Activated CD4-positive, alpha-beta T cell treated with anti-CD3 and anti-CD28 coated beads for 36 hours (primary cell): Measurements from ENCODE around the gene DAB2IP. TPM values are rescaled to one million over a fixed set of nuclear protein-coding genes. Genes with fewer than 3 reads are reported as not detected.

Experiments
- ATAC-seq: fragments of 200-7000 bp; cut with Tn5 transposase; one replicate; pipeline ENCODE4 v1.10.0; 2021; ENCODE audit warnings: mild to moderate bottlenecking, moderate library complexity
- CTCF ChIA-PET: fragments of 350-600 bp; sonication (Branson Sonifier 250); formaldehyde crosslinking; loops from one replicate; lab custom pipeline; 2021; ENCODE audit warnings: antibody characterized with exemption; lab: Charles Lee
- POLR2A ChIA-PET: fragments of 350-600 bp; sonication (Branson Sonifier 250); formaldehyde crosslinking; loops from one replicate; lab custom pipeline; 2021; ENCODE audit warnings: antibody characterized with exemption, inconsistent platforms; lab: Charles Lee
- DNase-seq: peaks from one replicate; pipeline ENCODE4 v3.0.0-alpha.2; 2020
- H3K27ac Mint-ChIP-seq: one replicate; pipeline ENCODE4 v1.8.0; 2021; ENCODE audit warnings: mixed read lengths
- H3K27me3 Mint-ChIP-seq: one replicate; pipeline ENCODE4 v1.8.0; 2021; ENCODE audit warnings: mixed read lengths
- H3K36me3 Mint-ChIP-seq: one replicate; pipeline ENCODE4 v1.8.0; 2021; ENCODE audit warnings: low read depth, mixed read lengths
- H3K4me1 Mint-ChIP-seq: one replicate; pipeline ENCODE4 v1.8.0; 2021; ENCODE audit warnings: mixed read lengths
- H3K4me3 Mint-ChIP-seq: one replicate; pipeline ENCODE4 v1.8.0; 2021; ENCODE audit warnings: mild to moderate bottlenecking, moderate library complexity, mixed read lengths
- H3K9me3 Mint-ChIP-seq: one replicate; pipeline ENCODE4 v1.8.0; 2021; ENCODE audit warnings: low read depth, mixed read lengths
- intact Hi-C, 2 experiments: fragments of 100-400 bp; cut with DNase I in 1 of 2; cut with micrococcal nuclease in 1 of 2; formaldehyde crosslinking; loops; one replicate each; pipeline versions ENCODE4 v1.14.2 to v1.15.1; 2022 to 2024; cut with DNase I, micrococcal nuclease
- total RNA-seq, 2 experiments: library from RNA; stranded (reverse); gene quantifications; one replicate each; pipeline ENCODE4 v1.2.3, GENCODE V29; 2021

DAB2IP gene
- total RNA-seq, 2 experiments from 2014 or later: 0.02 to 0.28 TPM

DNA sequence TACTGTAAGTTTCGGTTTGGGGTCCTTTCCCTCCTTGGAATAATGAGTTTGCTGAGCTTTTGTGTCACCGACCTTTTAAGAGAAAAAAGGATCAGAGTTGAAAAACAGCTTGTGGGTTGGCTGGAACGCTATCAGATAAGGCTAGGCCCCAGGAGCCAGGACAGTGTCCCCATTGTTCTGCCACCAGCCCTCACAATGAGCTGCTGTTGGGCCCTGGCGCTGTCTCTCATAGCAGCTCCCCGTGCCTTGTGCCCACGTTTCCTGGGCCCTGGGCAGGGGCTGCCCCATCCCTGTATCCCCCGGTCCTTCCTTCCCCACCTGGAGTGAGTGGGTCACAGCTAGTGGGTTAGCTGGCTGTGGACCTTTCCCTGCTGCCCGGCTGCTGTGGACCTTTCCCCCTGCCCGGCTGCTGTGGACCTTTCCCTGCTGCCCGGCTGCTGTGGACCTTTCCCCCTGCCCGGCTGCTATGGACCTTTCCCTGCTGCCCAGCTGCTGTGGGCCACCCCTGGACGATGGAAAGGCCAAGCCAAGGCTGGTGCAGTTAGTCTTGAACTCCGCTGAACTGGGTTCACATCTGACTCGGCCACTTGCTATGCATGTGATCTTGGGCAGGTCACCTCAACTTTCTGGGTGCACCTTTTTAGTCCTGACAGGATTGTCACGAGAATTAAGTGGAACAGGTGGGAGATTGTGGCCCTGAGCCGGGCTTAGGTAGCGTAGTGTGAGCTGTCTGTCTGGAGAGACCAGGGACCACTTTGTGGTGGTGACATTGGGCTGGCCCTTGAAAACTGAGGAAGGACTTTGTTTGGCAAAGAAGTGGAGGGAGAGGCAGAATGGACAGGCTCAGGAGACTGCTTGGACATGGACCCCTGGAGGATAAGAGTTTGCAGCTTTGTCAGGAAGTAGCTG, 99.5 kb downstream of the DAB2IP start:
- Mint-ChIP-seq H3K4me1 (peaks cover 11% of the 10 kb centered on the region), H3K9me3 (no peaks in the 10 kb centered on the region), H3K36me3 (no peaks in the 10 kb centered on the region), H3K4me3 (no peak overlapping the region), H3K27me3 (no peaks in the 10 kb centered on the region), H3K27ac (no peak overlapping the region)
- no peak for ATAC-seq
- ChIA-PET CTCF (interaction anchor here (0.9 kb wide), 1 partner anchor 64 kb away, joined by 3 read pairs; no protein-coding TSS in a partner anchor), POLR2A (interaction anchor here (0.6 kb wide), 1 partner anchor 50 kb away, joined by 3 read pairs; no protein-coding TSS in a partner anchor)
- DNase-seq: no peak
- intact Hi-C loops: no loop called here

DNA sequence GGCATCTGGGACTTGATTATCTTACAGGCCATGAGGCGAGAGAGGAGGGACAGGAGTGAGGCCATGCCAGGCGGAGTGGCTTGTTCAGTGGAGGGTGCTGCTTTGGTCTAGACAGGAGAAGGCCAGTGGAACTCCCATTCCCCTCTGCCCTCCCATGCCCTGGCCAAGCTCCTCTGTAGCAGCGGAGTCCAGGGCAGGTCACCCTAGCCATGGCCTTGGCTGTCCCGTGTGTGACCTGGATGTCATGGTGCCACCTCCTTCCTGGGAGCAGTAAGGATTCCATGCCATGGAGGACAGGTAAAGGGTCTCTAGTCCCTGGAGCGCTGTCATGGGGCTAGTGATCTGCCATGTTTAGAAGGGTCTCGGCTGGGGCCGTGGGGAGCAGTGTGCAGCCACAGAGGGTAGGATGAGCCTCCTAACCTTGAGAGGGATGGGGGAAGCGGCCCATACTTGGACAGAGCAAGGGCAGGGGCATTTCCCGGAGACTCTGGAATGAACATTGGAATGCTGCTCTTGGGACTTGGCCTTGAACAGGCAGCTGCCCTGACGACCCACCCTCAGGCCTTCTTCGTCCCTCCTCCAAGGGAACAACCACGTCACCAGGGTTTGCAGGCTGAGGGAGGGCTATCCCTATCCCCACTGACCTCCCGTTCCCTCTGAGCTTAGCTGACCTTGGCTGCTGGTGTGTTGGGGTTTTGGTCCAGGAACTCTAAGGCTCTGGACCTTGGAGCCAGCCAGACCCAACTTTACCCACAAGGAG, 100.4 kb downstream of the DAB2IP start:
- DNase-seq: no peak
- ATAC-seq: no peak
- ChIA-PET CTCF (no interaction called here), POLR2A (no interaction called here)
- Mint-ChIP-seq H3K4me1 (peaks cover 11% of the 10 kb centered on the region), H3K36me3 (no peaks in the 10 kb centered on the region), H3K27ac (no peak overlapping the region), H3K27me3 (no peaks in the 10 kb centered on the region), H3K4me3 (no peak overlapping the region), H3K9me3 (no peaks in the 10 kb centered on the region)
- intact Hi-C loops: no loop called here

DNA sequence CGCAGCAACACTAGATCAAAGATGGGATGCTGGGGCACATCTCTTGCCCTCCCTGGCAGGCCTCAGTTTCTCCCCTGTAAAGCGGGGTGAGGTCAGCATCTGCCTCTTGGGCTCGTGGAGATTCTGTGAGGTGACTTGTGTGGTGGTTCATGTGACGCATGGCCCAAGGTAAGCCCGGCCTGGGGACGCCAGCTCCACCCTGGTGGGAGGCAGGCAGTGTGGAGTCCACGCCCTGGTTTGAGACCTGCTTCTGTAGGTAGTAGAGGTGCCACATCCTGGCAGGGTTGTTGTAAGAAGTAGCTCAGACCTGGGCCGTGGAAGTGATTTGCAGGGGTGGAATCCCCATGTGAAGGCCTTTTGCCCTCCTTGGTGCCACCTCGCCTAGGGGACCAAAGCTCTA, 101.5 kb downstream of the DAB2IP start:
- H3K4me1 Mint-ChIP-seq: peaks cover 7% of the 10 kb centered on the region
- H3K27ac Mint-ChIP-seq: no peak overlapping the region
- DNase-seq (no peak), ATAC-seq (no peak)
- H3K4me3 Mint-ChIP-seq: no peak overlapping the region
- H3K27me3 Mint-ChIP-seq: no peaks in the 10 kb centered on the region
- no peaks in the 10 kb centered on the region for H3K9me3 Mint-ChIP-seq
- CTCF ChIA-PET: interaction anchor here (0.6 kb wide), 1 partner anchor 18 kb away, joined by 3 read pairs; no protein-coding TSS in a partner anchor
- POLR2A ChIA-PET: no interaction called here
- H3K36me3 Mint-ChIP-seq: no peaks in the 10 kb centered on the region
- intact Hi-C loops: no loop called here

DNA sequence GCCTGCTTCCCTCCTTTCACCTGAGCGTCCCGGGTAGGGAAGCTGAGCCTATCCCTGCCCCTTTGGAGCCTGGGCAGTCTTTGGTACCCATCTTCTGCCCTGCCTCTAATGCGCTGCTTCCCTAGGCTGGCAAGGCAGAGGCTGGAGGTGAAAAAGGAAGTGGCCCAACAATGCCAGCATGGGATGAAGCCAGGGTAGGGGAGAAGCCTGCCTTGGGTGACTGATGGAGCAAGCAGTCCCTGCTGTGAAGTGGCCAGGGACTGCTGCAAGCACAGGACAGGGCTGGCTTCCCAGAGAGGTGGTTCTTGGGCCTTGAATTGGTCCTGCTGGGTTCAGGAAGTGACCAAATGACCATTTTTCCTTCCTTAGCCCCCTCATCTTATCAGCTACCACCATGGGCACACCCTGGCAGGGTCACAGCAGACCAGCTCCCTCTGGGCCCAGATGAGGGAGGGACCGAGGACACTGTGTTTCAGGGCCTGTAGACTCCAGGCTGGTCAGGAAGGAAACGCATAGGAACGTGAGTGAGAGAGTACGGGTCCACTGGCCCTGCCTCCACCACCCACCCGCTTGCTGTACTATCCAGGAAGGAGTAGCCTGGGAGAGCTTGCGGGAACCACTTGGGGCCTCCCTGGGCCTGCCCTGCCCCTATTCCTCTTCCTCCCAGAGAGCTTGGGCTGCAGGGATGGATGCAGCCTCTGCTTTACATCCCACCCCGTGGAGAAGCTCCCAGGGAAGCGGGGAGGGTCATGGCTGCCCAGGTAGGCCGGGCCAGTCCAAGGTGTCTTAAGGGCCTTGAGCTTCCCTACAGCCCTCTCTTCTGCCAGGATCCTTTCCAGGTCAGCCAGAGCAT, 102.6 kb downstream of the DAB2IP start:
- Mint-ChIP-seq H3K9me3 (no peaks in the 10 kb centered on the region), H3K27ac (no peak overlapping the region), H3K27me3 (no peaks in the 10 kb centered on the region), H3K36me3 (no peaks in the 10 kb centered on the region), H3K4me3 (no peak overlapping the region), H3K4me1 (no peaks in the 10 kb centered on the region)
- CTCF ChIA-PET: interaction anchor here (0.6 kb wide), 1 partner anchor 1781 kb away, joined by 3 read pairs; no protein-coding TSS in a partner anchor
- POLR2A ChIA-PET: no interaction called here
- DNase-seq (no peak), ATAC-seq (no peak)
- intact Hi-C loops: no loop called here

DNA sequence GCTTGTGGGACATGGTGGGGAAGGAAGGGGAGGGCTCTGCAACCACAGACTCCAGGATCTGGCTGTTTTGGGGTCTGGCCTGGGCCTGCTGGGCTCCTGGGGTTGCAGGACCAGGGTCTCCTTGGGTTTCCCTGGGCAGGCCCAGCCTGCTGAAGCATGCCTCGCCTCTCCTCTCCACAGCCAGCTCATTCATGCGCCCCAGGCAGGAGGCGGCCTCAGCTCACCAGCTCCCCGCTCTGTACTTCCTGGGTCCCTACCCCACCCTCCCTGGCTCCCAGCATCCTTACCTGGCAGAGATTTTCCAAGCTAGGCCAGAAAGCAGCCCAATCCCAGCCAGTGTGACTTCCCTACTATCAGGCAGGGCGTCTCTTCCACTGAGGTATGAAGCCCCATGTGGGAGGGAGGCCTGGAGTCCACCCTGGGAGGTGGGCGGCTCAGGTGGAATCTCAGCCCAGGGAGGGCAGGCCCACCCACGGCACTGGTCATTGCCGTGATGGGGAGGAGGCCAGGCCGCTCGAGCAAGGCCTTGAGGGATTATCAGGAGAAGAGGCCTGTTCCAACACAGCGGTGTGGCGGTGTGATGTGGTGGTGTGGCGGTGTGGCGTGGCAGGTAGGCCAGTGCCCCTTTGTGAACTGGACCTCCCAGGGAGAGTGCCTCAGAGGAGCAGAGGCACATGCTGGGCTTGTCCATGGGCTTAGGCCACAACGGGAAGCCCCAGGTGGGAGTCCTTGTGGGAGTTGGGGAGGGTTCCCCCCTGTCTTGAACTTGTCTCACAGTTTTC, 103.4 kb downstream of the DAB2IP start:
- intact Hi-C loops: no loop called here
- Mint-ChIP-seq H3K9me3 (no peaks in the 10 kb centered on the region), H3K27me3 (no peaks in the 10 kb centered on the region), H3K27ac (no peak overlapping the region), H3K4me3 (no peak overlapping the region), H3K4me1 (no peaks in the 10 kb centered on the region), H3K36me3 (no peaks in the 10 kb centered on the region)
- ChIA-PET CTCF (interaction anchor here (0.6 kb wide), 1 partner anchor 1782 kb away, joined by 3 read pairs; no protein-coding TSS in a partner anchor), POLR2A (no interaction called here)
- DNase-seq (no peak), ATAC-seq (no peak)

DNA sequence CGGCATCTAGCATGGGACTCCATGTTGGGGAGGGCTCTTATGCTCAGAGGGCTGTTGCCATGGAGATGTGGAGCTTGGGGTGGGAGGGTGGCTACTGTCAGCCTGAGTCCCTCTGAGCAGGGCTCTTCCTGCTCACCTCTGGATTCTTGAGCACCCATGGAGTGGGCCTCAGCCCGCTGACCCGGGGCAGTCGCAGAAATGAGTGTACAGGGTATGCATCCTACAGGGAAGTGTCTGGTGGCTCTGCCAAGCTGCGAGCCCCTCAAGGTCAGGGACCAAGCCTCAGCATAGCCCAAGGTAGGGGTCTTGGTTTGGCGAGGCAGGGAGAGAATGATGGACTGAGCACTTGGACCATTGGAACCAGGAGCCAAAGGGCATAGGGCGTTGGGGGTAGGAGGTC, 104.1 kb downstream of the DAB2IP start:
- Mint-ChIP-seq H3K4me3 (no peak overlapping the region), H3K27ac (no peak overlapping the region), H3K27me3 (no peaks in the 10 kb centered on the region), H3K4me1 (no peaks in the 10 kb centered on the region), H3K9me3 (no peaks in the 10 kb centered on the region), H3K36me3 (no peaks in the 10 kb centered on the region)
- DNase-seq: no peak
- ATAC-seq: no peak
- intact Hi-C loops: no loop called here
- ChIA-PET POLR2A (no interaction called here), CTCF (no interaction called here)

DNA sequence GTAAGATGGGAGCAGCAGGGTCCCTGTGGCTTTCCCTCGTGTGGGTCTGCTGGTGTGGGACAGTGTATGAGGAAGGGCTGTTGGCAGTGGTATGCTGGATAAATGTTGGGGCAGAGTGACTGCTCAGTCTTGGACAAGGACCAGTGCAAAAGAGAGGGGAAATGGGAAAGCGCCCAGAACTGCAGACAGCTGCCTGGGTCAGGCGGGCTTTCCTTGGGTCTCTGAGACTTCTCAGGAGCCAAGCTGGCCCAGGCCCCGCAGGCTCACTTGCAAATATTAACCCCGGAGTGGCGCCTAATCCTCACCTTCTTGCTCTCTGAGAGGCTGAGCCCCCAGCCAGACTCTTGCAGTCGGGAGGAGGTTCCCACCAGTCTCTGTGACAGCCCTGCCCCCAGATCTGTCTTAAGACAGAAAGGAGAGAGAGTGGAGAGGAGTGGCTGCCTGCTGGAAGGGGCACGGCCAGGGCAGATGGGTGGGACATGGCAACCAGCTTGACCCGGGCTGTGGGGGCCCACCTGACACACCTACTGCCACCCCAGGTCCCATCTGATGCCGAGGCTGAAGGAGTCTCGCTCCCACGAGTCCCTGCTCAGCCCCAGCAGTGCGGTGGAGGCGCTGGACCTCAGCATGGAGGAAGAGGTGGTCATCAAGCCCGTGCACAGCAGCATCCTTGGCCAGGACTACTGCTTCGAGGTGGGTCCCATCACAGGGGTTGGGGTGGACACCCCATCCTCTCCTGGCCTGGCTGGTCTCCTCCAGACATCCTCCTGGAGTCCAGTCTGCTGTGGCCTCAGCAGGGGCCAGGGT, 105.2 kb downstream of the DAB2IP start:
- Mint-ChIP-seq H3K4me3 (no peak overlapping the region), H3K27me3 (no peaks in the 10 kb centered on the region), H3K36me3 (no peaks in the 10 kb centered on the region), H3K9me3 (no peaks in the 10 kb centered on the region), H3K27ac (no peak overlapping the region), H3K4me1 (no peaks in the 10 kb centered on the region)
- intact Hi-C loops: no loop called here
- ATAC-seq (no peak), DNase-seq (no peak)
- POLR2A ChIA-PET: no interaction called here
- CTCF ChIA-PET: no interaction called here

DNA sequence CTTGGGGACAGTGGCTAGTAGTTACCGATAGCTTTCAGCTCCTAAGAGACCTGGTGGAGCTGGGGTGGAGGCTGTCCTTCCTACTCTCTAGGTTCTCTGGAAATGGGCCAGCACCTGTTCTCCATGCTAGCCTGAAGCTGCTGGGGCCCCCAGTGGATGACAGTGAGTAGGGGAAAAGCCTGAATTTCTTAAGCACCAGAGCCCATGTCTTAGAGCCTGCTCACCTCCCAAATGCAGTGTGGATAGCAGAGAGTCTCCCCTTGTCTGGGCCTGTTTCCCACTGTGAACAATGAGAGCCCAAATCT, 105.8 kb downstream of the DAB2IP start:
- no peak overlapping the region for H3K4me3 Mint-ChIP-seq
- no peak overlapping the region for H3K27ac Mint-ChIP-seq
- CTCF ChIA-PET: no interaction called here
- no peak for ATAC-seq
- no peaks in the 10 kb centered on the region for H3K9me3 Mint-ChIP-seq
- no peaks in the 10 kb centered on the region for H3K4me1 Mint-ChIP-seq
- intact Hi-C loops: no loop called here
- POLR2A ChIA-PET: no interaction called here
- no peaks in the 10 kb centered on the region for H3K36me3 Mint-ChIP-seq
- H3K27me3 Mint-ChIP-seq: no peaks in the 10 kb centered on the region
- no peak for DNase-seq

DNA sequence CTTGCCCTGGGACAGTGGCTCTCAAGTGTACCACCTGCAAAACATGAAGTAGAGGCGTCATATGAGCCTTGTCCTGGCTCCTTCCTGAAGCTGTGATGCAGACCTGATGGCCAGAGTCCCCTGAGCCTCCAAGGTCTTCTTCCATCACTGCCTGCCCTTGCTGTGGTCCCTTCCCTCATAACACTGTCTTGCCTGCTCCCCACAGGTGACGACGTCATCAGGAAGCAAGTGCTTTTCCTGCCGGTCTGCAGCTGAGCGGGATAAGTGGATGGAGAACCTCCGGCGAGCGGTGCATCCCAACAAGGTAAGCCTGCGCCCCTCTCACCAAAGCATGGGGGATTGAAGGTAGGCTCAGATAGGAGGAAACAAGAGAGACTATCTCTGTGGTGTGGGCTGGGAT, 107.3 kb downstream of the DAB2IP start:
- DNase-seq: no peak
- H3K4me1 Mint-ChIP-seq: no peaks in the 10 kb centered on the region
- intact Hi-C loops: no loop called here
- no peak for ATAC-seq
- H3K36me3 Mint-ChIP-seq: no peaks in the 10 kb centered on the region
- CTCF ChIA-PET: no interaction called here
- no peaks in the 10 kb centered on the region for H3K9me3 Mint-ChIP-seq
- H3K4me3 Mint-ChIP-seq: no peak overlapping the region
- POLR2A ChIA-PET: no interaction called here
- H3K27ac Mint-ChIP-seq: no peak overlapping the region
- no peaks in the 10 kb centered on the region for H3K27me3 Mint-ChIP-seq

DNA sequence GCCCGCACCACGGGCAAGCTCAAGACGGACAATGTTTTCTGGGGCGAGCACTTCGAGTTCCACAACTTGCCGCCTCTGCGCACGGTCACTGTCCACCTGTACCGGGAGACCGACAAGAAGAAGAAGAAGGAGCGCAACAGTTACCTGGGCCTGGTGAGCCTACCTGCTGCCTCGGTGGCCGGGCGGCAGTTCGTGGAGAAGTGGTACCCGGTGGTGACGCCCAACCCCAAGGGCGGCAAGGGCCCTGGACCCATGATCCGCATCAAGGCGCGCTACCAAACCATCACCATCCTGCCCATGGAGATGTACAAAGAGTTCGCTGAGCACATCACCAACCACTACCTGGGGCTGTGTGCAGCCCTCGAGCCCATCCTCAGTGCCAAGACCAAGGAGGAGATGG, 108.6 kb downstream of the DAB2IP start:
- POLR2A ChIA-PET: no interaction called here
- CTCF ChIA-PET: no interaction called here

More for the DNA sequence above, 108.6 kb downstream of the DAB2IP start:
- H3K27ac Mint-ChIP-seq: no peak overlapping the region
- intact Hi-C loops: no loop called here
- no peak overlapping the region for H3K4me3 Mint-ChIP-seq
- no peaks in the 10 kb centered on the region for H3K4me1 Mint-ChIP-seq
- no peaks in the 10 kb centered on the region for H3K9me3 Mint-ChIP-seq
- DNase-seq (no peak), ATAC-seq (no peak)
- no peaks in the 10 kb centered on the region for H3K36me3 Mint-ChIP-seq
- no peaks in the 10 kb centered on the region for H3K27me3 Mint-ChIP-seq
